ENCODE results near the gene CSNK1A1.
"Not testable (repeated sequence)": the region's sequence is repeated elsewhere in the genome, so short reads cannot be mapped to it uniquely, and the experiment has no call there.

Gene CSNK1A1

GRCh38 chr5:149518620-149519019, 32.6 kb downstream of the CSNK1A1 start:
- DNase-seq (ENCODE audit: low read depth) = no peak
- no peak overlapping the region for H3K4me3 ChIP-seq (replicated peaks; ENCODE audit: low read depth, low read length)
- TF ChIP-seq CTCF (IDR thresholded peaks at IDR 0.05; ENCODE audit: low read length, missing control alignments) = no peak

- no peak overlapping the region for H3K4me3 ChIP-seq (replicated peaks; ENCODE audit: low read depth, low read length)
- peak; percentile 23 for DNase-seq (ENCODE audit: low read depth)
- TF ChIP-seq CTCF (IDR thresholded peaks at IDR 0.05; ENCODE audit: low read length, missing control alignments) = no peak
These were observed 33.6 kb downstream of the CSNK1A1 start for GRCh38 chr5:149517461-149518122.

GRCh38 chr5:149514512-149514911, 36.7 kb downstream of the CSNK1A1 start:
- no peak for DNase-seq (ENCODE audit: low read depth)

GRCh38 chr5:149513372-149513947, 37.8 kb downstream of the CSNK1A1 start:
- H3K4me3 ChIP-seq (replicated peaks; ENCODE audit: low read depth, low read length); DNase-seq (ENCODE audit: low read depth): not testable (repeated sequence)

More at GRCh38 chr5:149514512-149514911, 36.7 kb downstream of the CSNK1A1 start:
- no peak overlapping the region for H3K4me3 ChIP-seq (replicated peaks; ENCODE audit: low read depth, low read length)
- TF ChIP-seq CTCF (IDR thresholded peaks at IDR 0.05; ENCODE audit: low read length, missing control alignments) = no peak

GRCh38 chr5:149510136-149510535, 41.1 kb downstream of the CSNK1A1 start:
- TF ChIP-seq CTCF (IDR thresholded peaks at IDR 0.05; ENCODE audit: low read length, missing control alignments) = no peak
- no peak for DNase-seq (ENCODE audit: low read depth)
- no peak overlapping the region for H3K4me3 ChIP-seq (replicated peaks; ENCODE audit: low read depth, low read length)

GRCh38 chr5:149504677-149505076, 46.6 kb downstream of the CSNK1A1 start:
- DNase-seq (ENCODE audit: low read depth) = no peak
- no peak for TF ChIP-seq CTCF (IDR thresholded peaks at IDR 0.05; ENCODE audit: low read length, missing control alignments)
- no peak overlapping the region for H3K4me3 ChIP-seq (replicated peaks; ENCODE audit: low read depth, low read length)

GRCh38 chr5:149503006-149503405, 48.2 kb downstream of the CSNK1A1 start:
- TF ChIP-seq CTCF (IDR thresholded peaks at IDR 0.05; ENCODE audit: low read length, missing control alignments) = no peak
- DNase-seq (ENCODE audit: low read depth) = no peak
- no peak overlapping the region for H3K4me3 ChIP-seq (replicated peaks; ENCODE audit: low read depth, low read length)

All from fibroblast of pulmonary artery (primary cell).